GOT3 (cell line): Measurements from ENCODE around the gene RCBTB2.
"Not testable (repeated sequence)": the region's sequence is repeated elsewhere in the genome, so short reads cannot be mapped to it uniquely, and the experiment has no call there.

ENCODE experiments used
- DNase-seq: peaks from one replicate; lab custom pipeline; 2025; ENCODE audit warnings: mixed read lengths; lab: John Stamatoyannopoulos, UW

Gene RCBTB2

GRCh38 chr13:48532506-48533499 lies at the start of gene RCBTB2:
Gene RCBTB2 (minus strand): TSS chr13:48533080. CDS start chr13:48521939, 11,141 bp downstream.
- DNase-seq: peak; percentile 95

- DNase-seq: no peak
These were observed 49.2 kb upstream of the RCBTB2 start for GRCh38 chr13:48582084-48582483.

GRCh38 chr13:48580896-48581295 lies 48.0 kb upstream of the RCBTB2 start:
- no peak for DNase-seq

GRCh38 chr13:48580185-48580803 lies 47.4 kb upstream of the RCBTB2 start:
- no peak for DNase-seq

DNA sequence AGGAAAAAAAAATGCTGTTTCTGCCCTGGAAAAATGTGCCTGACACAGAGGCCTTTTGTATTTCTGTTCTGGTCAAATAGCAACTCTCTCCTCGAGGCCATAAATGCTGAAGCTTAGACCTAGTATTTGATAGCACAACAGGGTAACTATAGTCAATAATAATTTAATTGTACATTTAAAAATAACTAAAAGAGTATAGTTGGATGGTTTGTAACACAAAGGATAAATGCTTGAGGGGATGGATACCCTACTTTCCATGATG lies 47.0 kb upstream of the RCBTB2 start:
- DNase-seq: not testable (repeated sequence)

DNA sequence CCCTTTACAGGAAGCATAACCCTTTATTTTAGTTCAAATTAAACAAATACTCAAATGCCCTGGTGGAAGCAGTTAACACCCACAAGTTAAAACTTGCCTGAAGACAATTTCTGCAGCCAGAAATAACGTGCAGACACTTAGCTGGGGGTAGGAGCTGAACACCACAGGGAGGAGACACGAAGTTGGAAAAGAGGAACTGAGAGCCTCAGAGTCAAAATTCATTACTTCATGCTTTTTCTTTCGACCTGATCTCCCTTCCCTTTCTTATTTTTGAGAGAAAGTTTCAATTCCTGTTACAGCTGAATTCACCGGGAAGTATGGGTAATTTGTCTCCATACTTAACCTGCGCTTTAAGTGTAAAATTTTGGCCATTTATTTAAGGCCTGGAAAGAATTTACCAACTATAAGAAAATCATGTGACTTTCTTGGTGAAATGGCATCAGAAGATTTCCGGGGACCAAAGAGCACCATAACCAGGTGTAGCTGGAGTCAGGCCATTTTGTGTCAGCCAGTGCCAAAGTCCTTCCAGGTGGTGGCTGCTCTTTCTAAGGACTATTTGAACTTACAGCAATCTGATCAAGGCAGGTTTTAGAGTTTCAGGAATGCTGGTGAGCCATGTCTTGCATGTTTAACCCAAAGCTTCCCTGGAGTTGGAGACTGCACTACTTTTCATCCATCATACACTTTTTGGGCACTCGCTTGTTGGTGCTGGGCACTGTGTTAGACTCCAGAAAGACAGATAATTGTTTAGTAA lies 46.5 kb upstream of the RCBTB2 start:
- DNase-seq: no peak

GRCh38 chr13:48578516-48579164 lies 45.8 kb upstream of the RCBTB2 start:
- no peak for DNase-seq

- DNase-seq: no peak
These were observed 43.6 kb upstream of the RCBTB2 start for GRCh38 chr13:48576448-48577010.

DNA sequence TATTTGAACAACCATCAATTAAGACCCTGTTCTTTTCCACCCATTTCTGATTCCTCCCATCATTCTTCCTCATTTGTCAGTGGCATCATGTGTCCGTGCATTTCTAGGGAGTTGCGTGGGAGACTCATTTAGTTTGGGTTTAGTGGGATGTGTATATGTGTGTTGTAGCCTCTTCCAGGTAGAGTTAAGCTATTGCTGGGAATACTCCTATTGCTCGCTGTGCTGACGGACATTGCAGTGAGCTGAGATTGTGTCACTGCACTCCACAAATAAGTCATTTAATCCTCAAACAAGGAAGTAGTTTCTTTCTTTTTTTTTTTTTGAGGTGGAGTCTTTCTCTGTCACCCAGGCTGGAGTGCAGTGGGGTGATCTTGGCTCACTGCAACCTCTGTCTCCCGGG lies 42.2 kb upstream of the RCBTB2 start:
- DNase-seq: no peak

DNA sequence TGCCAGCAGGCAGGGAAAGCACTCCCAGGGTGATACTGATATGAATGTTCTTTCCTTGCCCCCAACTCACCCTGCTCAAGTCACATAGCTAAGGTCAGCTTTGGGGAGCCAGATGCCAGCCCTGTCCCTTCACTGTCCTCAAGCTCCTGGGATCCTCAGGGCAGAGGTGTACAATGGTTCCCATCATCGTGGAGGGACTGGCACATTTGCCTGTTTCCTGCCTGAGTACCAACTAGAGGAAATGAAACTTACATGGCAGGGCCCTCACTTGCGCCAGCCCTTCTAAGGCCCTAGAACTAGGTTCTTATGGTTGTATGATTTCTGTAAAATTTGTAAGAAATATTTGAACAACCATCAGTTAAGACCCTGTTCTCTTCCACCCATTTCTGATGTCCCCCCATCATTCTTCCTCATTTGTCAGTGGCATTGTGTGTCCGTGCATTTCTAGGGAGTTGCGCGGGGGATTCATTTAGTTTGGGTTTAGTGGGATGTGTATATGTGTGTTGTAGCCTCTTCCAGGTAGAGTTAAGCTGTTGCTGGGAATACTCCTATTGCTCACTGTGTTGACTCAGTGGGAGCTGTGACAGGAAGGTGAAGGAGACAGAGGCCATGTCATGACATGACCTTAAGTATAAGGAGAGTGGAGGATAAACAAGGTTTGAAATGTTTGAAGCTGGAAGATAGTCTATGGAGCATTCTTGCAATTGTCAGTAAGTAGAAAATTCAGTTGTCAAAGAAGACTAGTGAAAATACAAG lies 41.3 kb upstream of the RCBTB2 start:
- DNase-seq: no peak

- no peak for DNase-seq
These were observed 40.5 kb upstream of the RCBTB2 start for GRCh38 chr13:48573213-48574007.

- no peak for DNase-seq
These were observed 38.4 kb upstream of the RCBTB2 start for GRCh38 chr13:48571126-48571913.

GRCh38 chr13:48570216-48570828 lies 37.4 kb upstream of the RCBTB2 start:
- no peak for DNase-seq

- DNase-seq: no peak
These were observed 36.3 kb upstream of the RCBTB2 start for GRCh38 chr13:48569104-48569666.

DNA sequence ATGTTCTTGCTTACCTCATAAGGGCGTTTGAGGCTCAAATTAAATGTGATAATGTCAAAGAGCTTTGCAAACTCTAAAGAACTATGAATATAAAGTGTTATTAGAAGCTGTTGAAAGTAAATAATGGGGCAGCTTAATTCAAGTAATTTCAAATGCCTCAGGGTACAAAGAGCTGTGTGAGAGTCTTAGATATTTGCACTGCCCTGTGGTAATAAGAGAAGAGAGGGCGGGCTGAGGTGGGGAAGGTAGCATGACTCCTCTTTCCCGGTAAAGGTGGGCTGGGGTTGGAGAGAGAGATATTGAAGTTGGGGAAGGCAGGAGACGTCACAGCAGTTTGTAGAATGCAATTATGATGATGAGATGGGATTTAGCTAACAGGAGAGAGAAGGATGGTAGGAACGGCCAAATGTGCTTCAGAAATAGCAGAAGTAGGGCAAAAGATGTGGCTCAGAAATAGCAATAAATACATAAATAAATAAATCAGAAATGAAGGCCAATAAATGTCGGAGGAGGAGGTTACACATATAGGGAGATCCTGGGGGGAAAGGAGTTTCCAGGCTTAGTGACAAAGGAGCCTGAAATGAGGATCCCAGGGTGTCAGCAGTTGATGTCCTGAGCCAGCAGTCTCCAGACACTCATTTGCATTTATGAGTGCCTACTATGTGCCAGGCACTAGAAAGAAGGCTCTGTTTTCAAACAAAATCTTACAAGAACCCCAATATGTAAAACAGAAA lies 35.7 kb upstream of the RCBTB2 start:
- DNase-seq: no peak

DNA sequence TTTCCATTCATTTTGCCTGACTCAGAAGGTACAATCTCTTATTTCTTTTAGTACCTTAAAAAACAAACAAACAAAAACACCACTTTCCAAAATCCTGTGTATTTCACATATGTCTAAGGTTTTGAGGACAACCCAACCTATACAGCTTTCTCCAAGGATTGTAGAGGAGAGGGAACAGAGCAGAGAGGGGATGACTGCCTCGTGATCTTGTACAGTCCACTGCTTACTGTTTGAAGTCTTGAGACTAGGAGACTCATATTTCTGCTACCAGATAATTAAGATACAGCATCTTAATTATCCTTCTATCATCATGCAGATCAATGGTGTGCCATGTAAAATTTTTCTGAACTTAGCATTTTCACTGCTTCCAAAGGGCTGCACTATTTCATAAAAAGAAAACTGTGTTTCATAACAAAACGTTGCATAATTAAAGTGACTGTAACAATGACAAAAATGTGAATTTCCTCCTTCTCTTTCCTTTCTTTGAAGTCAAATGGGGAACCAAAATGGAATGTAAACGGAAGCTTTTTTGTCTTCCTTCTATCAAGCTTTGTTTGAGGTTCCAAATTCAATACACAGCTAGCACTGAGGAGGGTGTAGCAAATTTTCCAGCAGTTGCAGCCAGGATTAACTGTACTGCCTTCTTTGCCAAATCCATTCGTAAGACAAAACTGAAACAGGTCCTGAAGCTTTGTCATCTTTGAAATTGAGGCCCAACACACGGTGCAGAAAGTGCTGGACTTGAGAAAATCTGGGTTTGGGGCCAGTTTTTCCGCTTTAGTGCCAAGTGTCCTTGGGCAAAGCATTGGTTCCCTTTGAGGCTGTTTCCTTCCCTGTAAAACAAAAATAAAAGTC lies 34.9 kb upstream of the RCBTB2 start:
- DNase-seq: no peak

DNA sequence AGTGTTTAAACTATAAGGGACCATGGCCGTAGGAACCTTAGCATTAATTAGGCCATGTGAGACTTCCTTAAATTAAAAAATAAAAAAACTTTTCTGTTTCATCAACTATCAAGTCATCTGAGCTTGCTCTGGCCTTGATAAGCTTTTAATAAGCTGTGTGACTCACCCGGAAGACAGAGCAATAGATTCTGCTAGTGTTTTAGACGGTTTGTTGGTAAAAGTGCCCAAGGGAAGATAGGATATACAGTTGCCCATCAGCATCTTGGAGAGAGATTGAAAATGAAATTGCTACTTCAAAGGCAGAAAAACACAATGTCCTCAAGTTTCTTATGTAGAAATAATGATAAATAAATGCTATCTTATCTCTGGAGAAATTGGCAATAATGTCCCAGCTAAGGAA lies 31.2 kb upstream of the RCBTB2 start:
- no peak for DNase-seq
